CD4-positive, alpha-beta T cell treated with Interleukin-4 for 1 hour (primary cell): ENCODE data around the gene SLC5A10.
"Not testable (repeated sequence)": the region's sequence is repeated elsewhere in the genome, so short reads cannot be mapped to it uniquely, and the experiment has no call there.

Source experiments
- DNase-seq, 2 donors: peaks; one replicate each; pipeline ENCODE4 v3.0.0-alpha.2; 2020 to 2022

SLC5A10 gene

DNA sequence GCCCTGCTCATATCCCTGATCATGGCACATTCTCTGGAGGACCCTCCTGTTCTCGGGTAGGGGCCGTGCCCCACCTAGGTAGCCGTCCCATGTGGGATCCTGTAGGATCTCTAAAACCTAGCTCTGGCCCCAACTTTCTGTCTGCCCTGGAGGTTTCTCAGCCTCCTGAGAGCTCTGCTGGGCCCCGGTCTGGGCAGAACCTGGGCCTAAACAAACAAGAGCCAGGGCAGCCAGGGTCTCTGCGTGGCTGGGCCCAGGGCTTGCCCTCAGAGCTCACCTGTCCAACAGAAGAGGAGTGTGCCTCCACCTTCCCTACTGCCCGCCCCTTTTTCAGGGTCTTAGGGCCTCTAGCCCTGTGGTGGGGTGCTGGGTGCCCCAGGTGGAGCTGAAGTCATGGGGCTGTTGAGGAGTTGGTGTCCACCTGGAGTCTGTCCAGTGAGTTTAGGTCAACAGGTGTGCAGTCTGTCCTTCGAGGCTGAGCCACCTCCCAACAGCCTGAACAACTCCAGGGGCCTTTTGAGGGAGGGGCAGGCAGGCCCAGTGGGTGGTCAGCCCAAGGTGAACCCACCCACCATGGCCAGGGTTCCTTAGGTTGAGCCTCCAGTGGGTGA lies 69.2 kb downstream of the SLC5A10 start:
- DNase-seq = not testable (repeated sequence)

DNA sequence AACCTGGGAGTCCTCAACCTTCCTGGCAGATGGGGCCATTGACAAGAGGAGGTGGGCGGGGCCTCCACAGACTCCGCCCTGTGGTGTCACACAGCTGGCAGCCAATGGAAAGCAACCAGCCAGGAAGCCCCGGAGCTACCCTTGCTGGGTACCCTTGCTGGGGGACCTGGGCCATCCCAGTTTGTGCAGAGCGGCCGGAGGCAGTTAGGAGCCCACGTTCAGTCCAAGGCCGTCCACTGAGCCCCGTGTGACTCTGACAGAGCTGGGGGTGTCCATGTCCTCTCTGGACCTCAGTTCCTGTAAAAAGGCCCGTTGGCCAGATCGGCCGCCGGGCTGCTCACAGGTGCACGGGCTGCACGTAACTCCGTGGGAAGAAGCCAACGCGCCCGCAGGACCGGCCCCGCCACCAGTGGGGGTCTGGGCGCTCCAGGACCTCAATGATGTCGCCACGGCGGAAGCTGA lies 69.7 kb downstream of the SLC5A10 start:
- DNase-seq = peak; percentile 46 to 53

DNA sequence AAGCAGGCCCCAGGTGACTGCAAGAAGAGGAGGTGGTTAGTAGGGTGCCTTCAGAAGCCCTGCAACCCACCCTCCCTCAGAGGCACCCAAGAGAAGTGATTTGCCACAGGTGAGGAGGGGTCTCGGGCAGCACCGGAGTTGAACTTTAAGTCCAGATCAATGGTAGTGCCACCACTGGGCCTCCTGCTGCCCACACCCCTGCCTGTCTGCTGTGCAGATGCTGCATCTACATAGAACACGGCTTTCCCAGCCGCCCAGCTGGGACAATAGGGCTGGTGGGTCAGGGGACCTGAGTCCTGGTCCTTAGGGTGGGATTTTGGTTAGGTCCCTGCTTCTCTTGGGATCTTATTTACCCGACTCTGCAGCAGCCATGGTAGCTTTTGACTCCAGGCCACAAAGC lies 70.2 kb downstream of the SLC5A10 start:
- DNase-seq = no peak

DNA sequence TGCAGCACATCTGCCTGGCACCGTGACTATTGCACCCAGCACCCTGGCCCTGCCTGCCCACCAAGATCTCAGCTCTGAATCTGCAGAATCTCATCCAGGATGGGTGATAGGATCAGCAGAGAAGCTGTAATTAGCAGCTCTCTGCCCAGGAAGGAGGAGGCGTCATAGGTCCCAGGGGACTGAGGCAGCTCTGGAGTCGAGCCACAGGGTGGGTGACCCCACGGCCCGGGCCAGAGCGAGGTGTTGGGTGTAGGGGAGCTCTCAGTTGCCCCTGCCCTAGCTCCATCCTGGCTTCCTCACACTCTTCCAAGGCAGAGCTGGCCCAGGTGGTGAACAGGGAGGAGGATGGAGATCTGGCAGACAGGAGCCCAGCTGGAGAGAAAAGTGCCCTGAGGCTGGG lies 70.8 kb downstream of the SLC5A10 start:
- DNase-seq = no peak

DNA sequence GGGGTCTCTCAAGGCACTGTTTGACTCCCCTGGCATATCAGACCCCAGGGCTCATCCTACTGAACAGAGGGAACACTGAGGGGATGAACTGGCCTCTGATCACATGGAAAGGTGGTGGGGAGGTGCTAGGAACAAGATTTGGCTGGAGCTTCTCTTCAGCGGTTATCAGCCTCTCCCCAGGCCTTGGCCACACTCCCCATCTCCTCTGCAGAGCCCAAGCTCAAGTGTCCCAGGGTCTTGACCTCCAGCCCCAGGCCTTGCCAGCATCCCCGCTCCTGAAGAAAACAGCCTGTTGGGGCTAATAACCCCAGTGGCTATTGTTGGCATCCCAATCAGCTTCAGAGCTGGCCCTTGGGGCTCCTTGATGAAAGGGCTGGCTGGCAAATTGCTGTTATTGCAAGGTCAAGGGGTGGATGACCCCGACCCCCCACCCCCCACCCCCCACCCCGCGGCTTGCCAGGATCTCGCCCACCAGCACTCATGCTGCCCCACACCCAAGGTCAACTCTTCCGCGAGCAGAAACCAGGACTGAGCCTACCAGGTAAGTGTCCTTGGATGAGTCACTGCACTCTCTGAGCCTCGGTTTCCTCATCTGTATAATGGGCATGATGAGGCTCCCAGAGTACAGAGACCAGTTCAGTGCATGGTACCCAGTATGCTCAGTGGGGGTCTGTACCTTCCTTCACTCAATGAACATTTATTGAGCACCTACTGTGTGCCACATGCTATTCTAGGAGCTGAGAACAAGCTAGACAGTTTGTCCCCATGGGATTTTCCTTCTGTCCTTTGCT lies 71.4 kb downstream of the SLC5A10 start:
- no peak for DNase-seq

DNA sequence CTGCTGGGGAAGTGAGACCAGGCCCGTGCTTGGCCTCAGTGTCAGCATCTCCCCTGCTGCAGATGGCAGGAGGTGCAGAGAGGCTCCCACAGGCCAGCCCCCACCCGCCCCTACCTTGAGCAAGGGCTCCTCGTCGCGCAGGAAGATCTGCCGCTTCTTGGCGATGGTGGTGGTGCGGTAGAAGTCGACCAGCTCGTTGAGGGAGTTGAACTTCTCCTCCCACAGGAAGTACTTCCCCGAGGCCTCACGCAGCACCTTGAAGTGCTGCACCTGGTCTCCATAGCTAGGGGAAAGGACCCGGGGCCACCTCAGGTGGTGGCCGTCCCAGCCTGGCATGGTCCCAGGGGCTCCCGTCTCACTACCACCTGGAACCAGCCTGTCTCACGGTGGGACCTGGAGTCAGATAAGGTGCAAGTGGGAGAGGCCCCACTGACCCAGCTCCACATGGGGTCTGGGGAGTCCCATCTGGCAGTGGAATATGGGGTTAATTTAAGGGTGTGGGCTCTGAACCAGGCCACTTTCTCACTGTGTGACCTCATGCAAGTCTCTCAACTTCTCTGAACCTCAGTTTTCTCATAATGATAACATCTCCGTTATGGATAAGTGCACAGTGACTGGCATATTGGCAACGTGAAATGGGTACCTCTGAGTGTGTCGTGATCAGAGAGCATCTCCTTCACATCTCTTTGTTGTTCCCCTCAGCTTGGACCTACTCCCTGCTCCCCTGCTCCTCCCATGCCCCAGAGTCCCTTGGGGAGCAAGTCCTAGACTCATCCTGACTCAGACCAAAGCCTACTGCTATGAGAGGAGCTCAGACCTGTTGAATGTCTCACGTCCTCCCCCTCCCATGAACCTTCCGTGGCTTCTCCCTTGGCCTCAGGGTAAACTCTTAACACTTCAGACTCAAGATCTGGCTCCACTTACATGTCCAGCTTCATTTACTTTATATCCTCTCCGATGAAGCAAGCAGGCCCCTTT lies 72.4 kb downstream of the SLC5A10 start:
- DNase-seq = no peak

DNA sequence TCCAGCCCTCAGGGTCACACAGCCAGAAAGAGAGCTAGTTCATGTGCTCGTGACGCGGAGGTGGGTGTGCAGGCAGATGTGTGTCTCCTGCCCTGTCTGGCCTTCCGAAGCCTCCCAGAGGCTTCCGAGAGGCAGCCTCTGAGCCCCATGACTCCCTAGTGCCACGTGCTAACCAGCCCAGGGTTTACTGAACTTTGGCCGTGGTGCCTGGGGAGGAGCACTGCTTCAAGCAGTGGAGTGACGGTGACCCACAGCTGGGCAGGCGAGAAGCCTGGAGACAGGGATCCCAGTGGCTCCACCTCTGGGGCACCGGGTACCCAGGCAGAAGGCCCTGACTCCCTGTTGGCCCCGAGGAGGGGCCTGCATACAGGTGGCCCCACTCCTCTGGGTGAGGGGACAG lies 76.7 kb downstream of the SLC5A10 start:
- DNase-seq = not testable (repeated sequence)

DNA sequence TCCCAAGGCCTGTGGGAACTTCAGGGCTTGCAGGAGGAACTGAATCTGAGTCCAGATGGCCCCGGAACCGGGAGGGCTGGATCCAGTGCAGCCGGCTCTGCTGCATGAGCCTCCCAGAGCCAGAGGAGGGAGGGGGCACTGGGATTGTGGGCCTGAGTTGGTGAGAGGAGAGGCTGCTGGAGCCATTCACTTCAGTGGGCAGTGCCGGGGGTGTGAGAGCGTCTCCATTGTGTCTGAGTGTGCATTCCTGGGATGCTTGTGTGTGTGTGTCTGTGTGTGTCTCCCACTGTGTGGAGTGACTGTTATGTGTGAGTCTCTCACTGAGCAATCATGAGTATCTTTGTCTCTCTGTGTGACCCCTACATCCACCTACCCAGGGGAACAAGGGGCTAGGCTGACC lies 77.8 kb downstream of the SLC5A10 start:
- not testable (repeated sequence) for DNase-seq

DNA sequence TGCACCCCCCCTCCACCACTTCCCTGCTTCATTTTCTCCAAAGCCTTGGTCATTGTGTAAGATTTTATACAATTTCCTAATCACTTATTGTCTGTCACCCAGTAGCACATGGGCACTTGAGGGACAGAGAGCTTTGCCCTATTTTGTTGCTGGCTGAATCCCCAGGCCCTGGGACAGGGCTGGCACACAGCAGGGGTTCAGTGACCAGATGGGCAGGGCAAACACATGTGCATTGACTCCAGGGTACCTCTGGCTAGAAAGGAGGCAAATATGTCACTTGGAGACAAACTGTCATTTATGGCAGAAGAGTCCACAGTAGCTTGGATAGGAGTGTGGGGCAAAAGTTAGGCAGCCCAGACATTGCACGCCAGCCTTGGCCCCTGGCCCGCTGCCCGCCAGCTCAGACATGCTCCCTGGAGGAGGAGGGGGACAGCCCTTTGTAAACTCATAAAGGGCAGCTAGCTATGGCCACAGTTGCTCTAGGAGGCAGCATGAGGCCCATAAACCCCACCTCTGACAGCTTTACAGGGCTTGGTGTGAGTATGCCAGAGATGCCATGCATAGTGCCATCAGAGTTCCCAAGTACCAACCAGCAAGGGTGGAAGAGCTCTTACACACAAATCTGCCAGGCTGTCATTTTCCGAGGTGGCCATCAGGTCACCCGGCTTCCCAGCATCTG lies 78.9 kb downstream of the SLC5A10 start:
- not testable (repeated sequence) for DNase-seq

DNA sequence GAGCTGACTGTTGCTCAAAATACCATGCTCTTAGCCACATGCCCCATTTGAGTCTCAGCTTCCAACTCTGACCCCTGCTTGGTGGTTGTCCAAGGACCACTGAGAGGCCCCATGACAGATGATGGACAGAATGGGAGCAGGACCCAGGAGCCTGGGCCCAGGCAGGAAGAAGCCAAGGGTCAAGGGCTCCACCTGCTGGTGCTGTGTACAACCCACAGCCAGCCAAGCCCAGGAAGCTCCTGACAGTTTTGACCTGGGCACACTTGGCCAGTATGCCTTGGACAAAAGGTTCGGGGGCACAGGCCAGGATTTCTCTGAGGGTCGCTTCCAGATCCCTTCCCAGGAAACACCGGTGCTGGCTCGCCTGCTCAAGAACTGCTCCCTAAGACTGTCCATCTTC lies 79.8 kb downstream of the SLC5A10 start:
- peak; percentile 49 to 58 for DNase-seq

DNA sequence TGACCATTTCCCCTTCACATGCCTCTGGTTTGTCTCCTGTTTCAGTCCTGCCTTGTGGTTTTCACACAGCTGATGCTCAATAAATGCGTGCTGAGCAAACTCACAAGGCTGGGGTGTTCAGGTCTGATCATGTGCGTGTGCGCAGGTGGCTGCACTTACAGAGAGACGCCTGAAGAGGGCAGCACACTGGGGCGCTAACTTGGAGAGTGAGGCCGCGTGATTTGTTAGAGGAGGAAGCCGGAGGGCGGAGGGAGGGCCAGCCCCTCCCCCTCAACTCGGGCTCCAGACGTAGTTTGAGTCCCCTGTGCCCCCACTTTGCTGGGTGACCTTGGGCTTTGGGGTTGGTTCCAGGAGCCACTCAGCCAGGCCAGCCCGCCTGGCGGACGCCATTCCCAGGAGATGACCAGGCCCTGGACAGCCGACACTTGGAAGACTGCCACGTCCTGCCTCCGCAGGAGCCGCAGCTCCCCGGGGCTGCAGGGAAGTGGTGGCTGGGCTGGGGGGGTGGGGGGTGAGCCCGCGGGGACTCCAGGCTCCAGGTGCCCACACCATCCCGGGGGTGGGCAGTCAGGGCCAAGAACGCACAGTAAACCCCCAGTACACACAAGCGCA lies 80.5 kb downstream of the SLC5A10 start:
- DNase-seq = not testable (repeated sequence)

DNA sequence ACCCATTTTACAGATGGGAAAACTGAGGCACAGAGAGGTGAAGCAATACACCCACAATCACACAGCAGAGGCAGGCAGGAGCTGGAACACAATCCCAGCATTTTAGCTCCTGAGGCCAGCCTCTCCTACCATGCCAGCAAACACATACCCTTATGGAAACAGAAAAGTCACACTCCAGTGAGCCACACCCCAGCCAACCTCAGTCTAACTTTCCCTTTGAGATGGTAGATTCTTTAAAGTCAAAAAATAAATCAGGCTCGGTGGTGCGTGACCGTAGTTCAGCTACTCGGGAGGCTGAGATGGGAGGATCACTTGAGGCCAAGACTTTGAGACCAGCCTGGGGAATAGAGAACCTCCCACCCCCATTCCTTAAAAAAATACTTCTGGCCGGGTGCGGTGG lies 84.2 kb downstream of the SLC5A10 start:
- DNase-seq = not testable (repeated sequence)

DNA sequence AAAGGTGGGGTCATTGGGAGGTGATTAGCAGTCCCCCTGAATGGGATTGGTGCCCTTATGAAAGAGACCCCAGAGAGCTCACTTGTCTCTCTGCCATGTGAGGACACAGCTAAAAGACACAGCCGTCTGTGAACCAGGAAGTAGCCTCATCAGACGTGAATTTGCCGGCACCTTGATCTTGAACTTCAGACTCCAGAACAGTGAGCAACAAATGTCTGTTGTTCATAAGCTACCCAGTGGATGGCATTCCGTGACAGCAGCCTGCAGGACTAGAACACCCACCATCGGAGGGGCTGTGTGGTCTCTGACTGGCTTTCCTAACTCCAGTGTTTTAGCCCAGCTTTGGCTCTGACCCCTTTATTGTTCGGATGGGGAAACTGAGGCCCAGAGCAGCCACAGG lies 85.6 kb downstream of the SLC5A10 start:
- not testable (repeated sequence) for DNase-seq

DNA sequence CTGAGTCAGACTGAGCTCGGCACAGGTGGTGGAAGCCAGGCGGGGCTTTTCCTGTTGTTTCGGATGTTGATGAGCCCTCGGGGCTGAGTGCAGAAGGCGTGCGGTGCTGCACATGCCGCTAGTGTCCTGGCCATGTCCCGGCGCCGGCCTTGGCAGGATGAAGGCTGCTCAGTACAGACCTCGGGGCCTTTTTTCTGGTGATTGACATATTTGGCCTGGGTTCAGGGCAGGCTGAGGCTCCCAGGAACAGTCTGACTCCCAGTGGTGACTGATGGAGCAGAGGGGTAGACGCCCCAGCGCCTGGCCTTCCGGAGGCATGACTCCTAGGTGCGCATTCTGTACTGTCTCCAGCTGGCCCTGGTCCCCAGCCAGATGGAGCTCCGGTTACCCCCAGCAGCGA lies 86.0 kb downstream of the SLC5A10 start:
- DNase-seq = not testable (repeated sequence)

DNA sequence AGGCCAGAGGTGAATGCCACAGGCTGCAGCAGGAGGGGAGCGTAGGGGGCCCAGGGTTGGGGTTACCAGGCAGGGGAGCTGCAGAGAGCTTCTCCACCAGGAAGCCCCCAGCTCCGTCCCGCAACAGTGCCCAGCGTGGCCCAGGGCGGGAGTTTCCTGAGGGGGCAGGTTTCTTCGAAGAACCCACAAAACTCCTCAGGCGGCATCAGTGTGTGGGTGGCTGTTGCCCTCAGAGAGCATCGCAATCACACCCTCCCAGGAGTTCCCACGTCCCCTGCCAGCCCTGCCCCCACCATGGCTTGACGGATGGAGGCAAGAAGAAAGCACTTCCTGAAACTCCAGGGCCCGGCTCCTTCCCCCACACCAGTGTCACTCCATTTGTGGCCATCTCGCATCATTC lies 86.8 kb downstream of the SLC5A10 start:
- DNase-seq = not testable (repeated sequence)

DNA sequence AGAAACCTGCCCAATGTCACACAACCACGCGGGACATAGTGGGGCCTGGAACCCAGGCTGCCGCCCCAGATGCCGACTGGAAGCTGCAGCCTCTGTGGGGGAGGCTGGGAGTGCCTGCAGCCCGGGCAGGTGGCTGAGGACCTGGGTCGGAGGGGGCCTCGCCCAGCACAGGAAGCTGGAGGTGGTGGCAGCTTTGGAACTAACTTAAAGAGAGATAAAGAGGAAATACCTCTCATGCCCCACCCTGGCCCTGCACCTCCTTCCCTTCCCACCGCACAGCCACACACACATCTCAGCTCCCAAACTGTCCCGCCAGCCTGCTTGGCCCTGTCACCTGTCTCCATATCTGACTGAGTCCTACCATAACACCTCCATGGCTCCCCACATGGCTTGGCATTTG lies 88.4 kb downstream of the SLC5A10 start:
- not testable (repeated sequence) for DNase-seq

DNA sequence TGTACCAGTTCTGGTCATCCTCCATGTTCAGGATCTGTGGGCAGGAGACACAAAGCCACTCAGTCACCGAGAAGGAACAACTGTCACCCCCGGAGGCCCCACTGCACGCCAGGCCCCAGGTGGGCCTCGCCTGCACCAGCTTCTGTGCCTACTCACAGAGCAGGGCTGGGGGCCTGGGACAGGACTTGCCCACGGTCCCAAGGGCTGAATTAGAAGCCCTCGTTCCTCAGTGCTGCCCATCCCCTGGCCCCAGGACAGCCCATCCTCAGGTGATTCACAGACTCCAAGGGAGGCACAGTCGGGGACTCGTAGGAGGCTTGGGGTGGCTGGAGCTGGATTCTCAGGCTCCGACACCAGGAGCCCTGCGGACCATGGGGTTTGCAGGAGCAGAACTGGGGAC lies 89.9 kb downstream of the SLC5A10 start:
- not testable (repeated sequence) for DNase-seq

DNA sequence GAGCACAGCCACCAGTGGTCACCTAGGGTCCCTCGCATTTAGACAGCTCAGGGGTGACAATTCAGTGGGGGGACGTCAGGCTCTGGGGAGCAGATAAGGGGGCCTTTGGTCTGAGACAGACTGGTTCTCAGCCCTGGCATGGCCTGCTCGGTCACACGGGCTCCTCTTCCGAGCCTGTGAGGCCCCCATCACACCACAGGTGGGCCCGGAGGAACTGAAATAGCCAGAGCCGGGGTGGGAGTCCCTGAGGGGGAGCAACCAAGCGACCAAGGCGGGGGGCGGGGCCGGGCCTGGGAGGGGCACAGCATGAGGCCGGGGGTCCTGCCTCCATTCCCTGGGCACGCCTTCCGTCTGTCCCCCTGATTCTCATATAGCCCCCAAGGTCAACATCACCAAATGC lies 90.4 kb downstream of the SLC5A10 start:
- DNase-seq = not testable (repeated sequence)

DNA sequence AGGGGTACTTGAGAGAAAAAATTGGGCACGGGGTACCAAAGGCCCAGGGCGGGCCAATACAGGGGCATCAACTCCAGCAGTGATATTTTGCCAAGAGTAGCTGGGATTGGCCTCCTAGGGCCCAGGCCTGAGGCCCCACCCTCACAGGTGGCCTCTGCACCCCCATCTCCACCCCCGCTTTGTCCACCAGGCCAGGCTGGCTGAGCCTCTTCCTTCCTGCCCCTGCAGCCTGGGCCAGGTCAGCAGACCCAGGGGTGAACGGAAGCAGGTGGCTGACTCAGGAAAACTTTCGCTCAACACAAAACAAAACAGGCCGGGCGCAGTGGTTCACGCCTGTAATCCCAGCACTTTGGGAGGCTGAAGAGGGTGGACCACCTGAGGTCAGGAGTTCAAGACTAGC lies 91.1 kb downstream of the SLC5A10 start:
- DNase-seq = not testable (repeated sequence)

DNA sequence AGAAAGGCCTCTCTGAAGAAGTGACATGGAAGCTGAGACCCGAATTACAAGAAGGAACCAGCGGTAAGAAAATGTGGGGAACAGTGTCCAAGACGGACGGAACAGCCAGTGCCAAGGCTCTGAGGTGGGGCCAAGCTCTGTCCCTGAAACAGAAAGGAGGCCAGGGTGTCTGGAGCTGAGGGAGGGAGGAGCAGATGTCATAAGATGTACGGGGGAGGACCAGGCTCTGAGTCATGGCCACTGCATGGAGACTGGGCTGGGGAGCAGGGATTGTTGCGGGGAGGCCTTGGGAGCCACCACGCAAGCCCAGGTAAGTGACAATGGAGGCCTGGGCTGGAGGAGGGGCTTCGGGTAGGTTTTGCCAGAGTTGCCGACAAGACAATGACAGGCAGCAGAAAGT lies 92.7 kb downstream of the SLC5A10 start:
- not testable (repeated sequence) for DNase-seq

DNA sequence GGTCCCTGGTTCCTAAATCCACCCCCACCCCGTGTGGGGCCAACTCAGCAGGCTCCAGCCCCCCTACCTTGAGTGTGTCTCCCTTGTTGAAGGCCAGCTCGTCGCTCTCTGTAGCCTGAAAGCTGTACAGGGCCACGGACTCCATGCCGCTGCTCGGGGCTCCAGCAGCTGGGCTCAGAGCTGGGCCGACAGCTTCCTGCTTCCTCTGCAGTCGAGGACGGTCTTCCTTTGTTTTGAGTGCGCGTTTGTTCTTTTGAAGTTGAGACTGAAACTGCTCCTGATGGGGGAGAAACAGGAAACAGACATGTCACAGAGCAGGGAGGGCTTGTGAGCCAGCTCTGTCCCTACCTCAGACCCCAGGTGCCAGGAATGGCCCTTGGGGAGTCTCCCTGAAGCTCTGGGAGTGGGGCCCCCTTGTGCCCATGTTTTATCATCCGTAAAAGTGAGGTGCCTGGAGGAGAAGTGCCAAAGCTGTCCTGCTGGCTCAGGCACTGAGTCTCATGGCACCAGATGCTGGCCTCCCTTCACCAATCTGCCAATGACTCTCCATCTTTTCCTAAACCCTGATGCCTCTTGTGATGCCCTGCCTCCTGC lies 94.9 kb downstream of the SLC5A10 start, which contains the start of gene GRAP:
TSS of gene GRAP (minus strand) at position 176 of the 594 bp plus-strand sequence. CDS start at position 145, 31 bp downstream.
- not testable (repeated sequence) for DNase-seq
